ENCODE measurements around the gene OBSCN.

The OBSCN gene

DNA sequence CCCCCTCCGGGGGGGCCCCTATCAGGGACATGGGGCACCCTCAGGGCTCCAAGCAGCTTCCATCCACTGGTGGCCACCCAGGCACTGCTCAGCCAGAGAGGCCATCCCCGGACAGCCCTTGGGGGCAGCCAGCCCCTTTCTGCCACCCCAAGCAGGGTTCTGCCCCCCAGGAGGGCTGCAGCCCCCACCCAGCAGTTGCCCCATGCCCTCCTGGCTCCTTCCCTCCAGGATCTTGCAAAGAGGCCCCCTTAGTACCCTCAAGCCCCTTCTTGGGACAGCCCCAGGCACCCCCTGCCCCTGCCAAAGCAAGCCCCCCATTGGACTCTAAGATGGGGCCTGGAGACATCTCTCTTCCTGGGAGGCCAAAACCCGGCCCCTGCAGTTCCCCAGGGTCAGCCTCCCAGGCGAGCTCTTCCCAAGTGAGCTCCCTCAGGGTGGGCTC lies 163.9 kb downstream of the OBSCN start:
- no peak for DNase-seq

GRCh38 chr1:228372183-228373003 lies 164.5 kb downstream of the OBSCN start:
- peak; percentile 39 for DNase-seq

DNA sequence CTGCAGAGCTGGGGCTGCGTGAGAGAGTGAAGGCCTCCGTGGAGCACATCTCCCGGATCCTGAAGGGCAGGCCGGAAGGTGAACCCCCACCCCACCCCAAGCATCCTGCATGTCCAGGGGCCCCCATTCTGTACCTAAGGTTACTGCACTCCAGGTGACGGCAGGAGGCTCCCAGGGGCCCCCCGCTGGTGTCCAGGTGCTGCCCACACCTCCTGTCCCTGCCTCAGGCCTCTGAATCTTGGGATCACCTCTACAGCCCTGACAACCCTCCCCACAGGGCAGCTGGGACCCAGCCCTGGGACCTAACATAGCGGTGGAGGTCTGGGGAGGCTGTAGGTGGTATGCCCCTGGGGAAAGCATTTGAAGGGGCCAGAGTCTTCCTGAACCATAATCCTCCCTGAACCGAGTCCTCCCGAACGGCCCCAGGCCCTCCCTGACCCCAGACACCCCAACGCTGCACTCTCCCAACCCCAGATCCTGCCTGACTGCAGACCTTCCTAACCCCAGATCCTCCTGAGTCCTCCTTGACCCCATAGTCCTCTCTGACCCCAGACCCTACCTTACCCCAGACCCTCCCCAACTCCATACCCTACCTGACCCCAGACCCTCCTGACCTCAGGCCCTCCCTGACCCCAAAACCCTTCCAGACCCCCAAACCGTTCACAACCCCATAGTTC lies 165.3 kb downstream of the OBSCN start:
- peak; percentile 26 for DNase-seq

DNA sequence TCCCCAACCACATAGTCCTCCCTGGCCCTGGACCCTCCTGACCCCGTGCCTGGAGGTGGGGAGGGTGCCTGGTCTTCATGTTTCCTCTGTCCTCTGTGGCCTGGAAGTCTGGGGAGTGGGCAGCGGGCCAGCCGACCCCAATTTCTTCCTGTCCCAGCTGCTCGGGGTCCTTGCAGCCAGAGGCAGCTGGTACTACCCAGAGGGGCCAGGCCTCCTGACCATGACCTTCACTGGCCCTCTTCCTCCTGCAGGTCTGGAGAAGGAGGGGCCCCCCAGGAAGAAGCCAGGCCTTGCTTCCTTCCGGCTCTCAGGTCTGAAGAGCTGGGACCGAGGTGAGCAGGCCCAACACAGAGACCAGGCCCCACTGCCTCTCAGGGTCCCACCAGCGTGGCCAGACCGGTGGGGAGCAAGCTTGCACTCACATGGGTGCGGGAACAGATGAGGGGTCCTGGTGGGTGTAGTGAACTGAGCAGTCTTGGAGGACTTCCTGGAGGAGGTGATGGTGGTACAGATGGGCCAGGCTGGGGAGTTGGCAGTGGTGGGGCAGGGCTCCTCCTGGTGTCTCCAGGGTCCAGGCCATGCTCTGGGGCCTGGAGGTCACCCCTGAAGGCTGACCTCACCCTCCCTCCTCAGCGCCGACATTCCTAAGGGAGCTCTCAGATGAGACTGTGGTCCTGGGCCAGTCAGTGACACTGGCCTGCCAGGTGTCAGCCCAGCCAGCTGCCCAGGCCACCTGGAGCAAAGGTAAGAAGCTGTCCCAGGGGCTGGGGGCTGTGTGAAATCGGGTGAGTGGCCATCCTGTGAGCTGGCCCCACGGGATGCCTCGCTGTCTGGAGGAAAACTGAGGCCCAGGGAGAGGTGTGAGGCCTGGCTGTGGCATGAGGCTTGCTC lies 166.1 kb downstream of the OBSCN start:
- DNase-seq: peak; percentile 29

DNA sequence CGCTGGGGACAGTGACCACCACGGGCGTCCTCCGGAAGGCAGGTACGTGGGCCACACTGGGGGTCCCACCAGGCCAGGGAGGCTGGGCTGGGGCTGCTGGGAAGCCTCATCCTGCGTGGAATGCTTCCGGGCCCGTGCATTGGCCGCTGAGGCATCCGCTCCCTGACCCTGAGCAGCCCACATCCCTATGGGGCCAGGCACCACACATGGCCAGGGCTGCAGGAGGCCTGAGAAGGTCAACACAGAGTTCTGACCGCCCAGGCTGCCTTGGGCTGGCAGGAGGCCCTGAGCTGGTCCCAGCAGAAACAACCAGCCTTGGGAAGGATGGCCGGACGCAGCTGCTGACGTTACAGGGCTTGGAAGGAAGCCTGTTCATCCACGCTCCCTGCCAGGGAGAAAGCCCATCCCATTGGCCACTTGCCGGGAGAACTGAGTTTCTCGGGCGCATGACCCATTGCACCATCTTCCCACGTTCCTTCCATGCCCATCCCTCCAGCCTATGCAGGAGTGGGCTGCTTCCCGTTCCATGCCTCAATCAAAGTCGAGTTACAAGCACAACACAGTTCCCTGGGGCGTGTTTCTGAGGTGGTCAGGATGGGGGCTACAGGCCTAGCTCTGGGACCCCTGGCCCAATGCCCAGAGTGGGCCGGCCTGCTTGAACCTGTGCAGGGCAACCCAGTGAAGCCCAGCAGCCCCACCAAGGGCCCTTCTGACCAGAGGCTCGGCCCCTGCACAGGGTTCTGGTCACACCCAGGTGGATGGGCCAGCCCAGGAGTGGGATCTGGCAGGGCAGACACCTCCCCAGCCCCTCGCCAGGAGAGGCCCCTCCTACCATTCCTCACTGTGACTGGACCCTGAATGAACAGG lies 167.1 kb downstream of the OBSCN start:
- peak; percentile 77 for DNase-seq

GRCh38 chr1:228375578-228376261 lies 167.9 kb downstream of the OBSCN start:
- peak; percentile 26 for DNase-seq

DNA sequence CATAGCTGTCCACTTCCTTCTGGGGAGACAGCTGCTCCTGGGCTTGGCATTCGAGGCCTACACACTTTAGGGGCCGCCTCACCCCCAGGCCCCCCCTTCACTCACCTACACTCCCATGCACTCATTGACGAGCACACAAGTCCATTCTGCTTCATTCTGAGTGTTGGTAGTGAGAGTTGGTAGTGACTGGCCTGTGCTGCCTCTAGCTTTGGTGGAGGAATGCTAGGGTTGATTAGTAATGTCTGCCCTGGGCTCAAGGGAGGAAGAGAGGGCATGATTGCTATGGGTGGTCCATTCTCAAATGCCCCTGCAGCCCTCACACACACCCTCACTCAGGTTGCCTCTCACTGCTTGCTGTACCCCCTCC lies 168.4 kb downstream of the OBSCN start:
- DNase-seq: no peak

GRCh38 chr1:228376651-228377631 lies 169.1 kb downstream of the OBSCN start:
- DNase-seq: peak; percentile 28

- DNase-seq: no peak
These were observed 169.8 kb downstream of the OBSCN start for GRCh38 chr1:228377664-228378089.

DNA sequence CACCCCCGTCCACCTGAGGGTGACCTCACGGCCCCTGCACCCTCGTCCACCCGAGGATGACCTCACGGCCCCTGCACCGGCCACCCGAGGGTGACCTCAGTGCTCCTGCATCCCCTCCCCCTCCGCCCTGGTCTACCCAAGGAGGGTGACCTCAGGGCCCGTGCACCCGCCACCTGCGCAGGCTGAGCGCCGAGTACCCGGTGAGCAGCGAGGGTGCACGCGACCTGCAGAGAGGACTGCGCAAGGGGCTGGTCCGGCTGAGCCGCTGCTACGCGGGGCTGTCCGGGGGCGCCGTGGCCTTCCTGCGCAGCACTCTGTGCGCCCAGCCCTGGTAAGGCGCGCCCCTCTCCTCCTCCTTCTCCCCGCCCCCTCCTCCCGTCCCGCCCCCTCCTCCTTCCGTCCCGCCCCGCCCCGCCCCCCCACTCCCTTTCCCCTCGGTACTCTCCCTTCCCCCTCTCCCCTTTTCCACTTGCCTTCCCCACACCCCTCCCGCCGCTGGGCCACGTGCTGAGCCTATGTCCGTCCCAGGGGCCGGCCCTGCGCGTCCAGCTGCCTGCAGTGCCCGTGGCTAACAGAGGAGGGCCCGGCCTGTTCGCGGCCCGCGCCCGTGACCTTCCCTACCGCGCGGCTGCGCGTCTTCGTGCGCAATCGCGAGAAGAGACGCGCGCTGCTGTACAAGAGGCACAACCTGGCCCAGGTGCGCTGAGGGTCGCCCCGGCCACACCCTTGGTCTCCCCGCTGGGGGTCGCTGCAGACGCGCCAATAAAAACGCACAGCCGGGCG lies 170.4 kb downstream of the OBSCN start:
- peak; percentile 90 for DNase-seq

- peak; percentile 34 for DNase-seq
These were observed 171.1 kb downstream of the OBSCN start for GRCh38 chr1:228378873-228379460.

- no peak for DNase-seq
These were observed 171.8 kb downstream of the OBSCN start for GRCh38 chr1:228379666-228380065.

DNA sequence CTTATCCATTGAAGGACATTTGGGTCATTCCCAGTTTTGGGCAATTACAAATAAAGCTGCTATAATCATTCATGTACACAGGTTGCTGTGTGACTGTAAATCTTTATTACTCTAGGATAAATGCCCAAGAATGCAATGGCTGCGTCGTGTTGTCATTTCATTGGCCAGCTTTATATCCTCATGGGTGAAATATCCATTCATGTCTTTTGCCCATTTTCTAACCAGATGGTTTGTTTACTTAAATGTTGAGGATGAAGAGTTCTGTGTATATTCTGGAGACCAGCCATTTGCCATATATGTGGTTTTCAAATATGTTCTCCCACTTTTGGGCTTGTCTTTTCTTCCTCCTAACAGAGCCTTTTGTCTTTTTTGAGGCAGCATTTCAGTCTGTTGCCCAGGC lies 173.5 kb downstream of the OBSCN start:
- DNase-seq: no peak

GRCh38 chr1:228383773-228384172 lies 175.9 kb downstream of the OBSCN start:
- no peak for DNase-seq

DNA sequence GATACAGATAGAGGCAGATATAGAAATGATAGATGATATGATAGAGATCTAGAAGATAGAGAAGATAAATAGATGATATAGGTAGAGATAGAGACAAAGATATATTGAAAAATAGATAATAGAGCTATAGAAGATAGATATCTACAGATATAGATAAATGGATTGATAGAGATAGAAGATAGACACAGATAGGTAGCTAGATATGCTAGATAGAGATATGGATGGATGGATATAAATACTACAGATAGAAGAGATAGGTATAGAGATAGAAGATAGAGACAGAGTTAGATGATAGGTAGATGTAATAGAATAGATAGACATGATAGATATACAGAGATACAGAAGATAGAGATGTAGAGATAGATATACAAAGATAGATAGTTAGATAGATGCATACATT lies 177.4 kb downstream of the OBSCN start:
- DNase-seq: no peak

DNA sequence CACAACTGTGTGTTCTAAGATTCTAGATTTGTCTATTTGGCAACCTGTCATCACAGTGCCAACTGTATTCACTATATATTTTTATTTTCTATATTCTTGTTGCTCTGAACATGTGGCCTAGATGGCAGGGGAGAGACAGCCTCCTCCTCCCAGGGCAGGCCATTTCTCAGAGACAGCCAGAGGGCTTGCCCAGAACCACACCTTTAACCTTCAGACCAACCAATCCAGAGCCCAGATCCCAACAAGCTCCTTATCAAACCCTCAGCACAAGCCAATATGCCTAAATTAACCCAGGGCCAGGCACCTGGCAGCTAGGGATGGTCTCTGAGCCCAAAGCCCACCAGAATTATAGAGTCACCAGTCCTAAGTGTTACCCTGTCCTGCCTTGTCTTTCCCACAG lies 179.5 kb downstream of the OBSCN start:
- DNase-seq: no peak

DNA sequence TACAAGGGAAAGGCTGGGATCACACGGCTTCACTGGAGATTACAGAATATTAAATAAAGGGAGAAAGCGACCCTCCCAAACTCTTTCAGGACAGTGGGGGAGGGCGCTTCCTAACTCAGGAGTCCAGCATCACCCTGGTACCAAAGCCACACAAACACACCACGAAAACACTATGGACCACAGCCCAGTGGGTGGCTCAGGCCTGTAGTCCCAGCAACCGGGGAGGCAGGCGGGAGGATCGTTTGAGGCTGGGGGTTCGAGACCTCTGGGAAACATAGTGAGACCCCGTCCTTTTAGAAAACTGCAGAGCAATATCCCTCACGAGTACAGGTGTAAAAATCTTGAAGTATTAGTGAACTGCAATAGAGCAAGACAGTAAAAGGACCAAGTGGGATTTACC lies 182.8 kb downstream of the OBSCN start:
- no peak for DNase-seq

- DNase-seq: no peak
These were observed 183.7 kb downstream of the OBSCN start for GRCh38 chr1:228391411-228392020.
